Measurements from ENCODE around the gene HUWE1.
"Not testable (repeated sequence)": the region's sequence is repeated elsewhere in the genome, so short reads cannot be mapped to it uniquely, and the experiment has no call there.

The HUWE1 gene

DNA sequence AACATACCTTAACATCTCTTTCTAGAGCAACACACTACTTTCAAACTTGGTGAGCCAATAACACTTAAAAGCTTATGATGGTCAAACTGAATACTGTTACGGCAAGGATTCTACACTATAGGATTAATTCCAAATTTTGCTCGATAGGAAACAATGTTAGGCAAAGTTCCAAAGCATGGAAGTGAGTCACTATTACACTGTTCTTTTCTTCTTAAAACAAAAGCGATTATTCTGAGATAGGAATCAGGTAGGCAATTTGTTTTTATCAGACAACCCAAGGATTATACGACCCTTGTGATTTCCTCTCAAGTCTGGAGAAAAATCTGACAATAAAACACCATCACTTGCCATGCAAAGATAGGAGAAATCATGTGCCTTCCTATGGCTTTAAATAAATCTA lies 81.5 kb downstream of the HUWE1 start:
- no peak for DNase-seq

DNA sequence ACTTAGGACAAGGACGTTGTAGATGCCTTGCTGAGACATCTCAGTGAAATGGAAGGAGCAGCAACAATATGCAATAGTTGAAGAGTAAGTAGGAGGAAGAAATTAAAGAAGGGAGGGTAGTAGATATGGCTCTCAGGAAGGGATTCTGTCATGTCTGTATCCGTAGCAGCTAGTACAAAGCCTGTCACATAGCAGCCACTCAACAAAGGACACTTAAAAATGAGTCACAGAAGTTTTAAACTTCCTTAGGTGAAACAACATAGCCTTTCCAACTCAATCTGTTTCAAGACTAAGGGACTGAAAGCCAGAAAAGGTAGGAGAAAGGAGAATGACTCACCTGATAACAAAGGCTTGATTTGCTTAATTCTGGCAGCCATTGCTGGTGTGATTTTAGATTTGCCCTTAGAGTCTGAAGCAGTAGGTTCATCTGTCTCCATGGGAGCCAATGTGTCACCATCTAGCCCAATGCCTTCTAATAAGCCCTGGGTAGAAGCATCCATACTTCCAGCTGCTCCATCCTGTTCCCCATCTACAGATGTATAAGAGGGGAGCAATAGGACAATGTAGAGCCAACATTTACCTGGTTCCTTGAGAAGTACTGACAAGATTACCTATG lies 86.6 kb downstream of the HUWE1 start:
- no peak for DNase-seq

DNA sequence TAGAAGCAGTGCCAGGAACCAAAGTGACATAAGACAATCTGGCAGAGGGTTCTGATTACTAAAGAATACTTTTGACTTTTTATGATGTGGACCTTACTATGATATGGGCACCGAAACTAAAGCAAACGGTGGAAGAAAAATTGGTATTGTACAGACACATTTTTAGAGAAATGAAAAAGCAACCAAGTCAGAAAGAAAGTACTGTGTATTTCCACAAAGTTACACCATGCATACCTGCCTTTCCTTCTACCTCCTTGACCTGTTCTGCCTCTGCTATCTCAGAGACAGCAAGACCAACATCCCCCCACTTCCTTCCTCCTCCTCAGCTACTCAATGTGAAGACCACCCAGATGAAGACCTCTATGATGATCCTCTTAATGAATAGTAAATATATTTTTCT lies 88.3 kb downstream of the HUWE1 start:
- DNase-seq = no peak

DNA sequence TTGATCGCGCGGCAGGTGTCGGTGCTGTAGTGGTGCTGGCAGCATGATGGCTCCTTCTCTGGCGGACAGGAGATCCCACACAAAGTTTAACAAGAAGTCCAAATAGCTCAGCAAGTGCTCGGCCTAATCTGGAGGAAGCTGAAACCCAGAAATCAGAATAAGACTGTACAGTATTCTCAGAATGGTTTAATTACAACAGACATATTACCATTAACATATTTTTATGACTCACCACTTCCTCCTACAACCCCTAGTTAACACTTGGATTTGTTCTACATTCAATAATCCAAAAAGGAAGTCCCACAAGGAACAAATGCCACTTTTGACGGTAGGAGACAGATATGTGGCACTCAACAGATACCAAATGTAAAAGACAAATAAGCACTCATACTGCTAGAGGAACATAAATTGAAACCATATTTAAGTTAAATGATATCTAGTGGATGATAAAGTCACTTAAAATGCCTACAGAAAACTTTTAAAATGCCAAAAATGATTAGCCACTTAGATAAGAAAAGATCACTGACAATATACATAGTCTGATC lies 91.2 kb downstream of the HUWE1 start:
- no peak for DNase-seq

DNA sequence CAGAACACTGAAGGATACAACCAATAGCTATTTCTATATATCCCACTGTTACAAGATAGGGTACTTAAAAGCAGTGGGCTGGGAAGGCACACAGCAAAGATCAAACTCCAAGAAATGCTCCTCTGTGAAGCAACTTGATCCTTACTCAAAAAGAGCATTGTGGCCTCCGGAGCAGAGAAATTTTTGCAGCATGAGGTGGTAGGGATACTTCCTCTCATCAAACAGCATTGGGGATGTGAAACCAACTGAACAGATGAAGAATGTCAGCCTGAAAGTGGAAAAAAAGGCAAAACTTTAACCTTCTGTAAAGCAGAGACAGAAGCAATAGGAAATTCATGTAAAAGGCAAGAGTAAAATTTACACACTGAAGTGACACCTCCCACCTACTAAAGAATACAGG lies 92.2 kb downstream of the HUWE1 start:
- DNase-seq = no peak

DNA sequence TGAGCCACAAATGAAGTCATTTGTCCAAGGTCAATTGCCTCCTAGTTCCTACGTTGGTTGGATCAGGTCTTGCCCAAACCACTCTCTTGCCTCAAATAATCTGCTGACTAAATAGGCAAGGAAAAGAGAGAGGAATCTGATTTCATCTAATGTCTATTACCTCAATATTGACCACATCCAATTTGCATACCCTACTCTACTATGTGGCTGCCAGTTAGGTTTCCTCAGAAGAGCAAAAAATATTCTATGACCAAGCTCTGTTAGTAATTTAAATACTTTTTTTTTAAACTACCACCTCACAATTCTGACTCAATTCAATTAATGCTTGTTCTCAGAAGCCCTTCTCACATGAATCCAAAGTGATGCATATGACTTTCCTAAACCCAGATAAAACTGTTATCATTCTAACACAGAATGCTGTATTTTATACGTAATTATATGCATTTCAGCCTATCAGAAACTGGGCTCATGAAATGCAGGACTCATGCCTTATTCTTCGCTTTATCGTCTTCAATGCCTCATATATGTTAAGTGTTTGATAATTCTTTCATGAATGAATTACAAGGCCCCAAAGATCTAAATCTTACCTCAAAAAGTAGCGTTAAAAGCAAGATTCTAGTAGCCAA lies 98.6 kb downstream of the HUWE1 start:
- DNase-seq = no peak

DNA sequence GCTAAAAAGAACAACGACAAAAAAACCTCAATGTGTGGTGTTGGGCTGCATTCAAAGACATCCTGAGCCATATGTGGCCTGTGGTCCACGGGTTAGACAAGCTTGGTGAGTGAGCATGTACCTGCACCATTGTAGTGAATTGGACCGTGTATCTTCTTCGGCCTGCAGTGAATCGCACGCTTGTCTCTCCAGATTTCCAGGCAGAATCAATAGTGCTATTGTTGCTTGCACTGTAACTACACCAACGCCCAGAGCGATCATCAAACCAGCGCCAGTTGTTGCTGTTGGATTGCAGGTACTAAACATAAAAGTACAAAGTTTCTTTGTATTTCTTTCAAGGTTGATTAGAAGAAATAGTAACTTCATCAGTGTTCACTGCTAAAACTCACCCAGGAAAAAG lies 101.6 kb downstream of the HUWE1 start:
- no peak for DNase-seq

DNA sequence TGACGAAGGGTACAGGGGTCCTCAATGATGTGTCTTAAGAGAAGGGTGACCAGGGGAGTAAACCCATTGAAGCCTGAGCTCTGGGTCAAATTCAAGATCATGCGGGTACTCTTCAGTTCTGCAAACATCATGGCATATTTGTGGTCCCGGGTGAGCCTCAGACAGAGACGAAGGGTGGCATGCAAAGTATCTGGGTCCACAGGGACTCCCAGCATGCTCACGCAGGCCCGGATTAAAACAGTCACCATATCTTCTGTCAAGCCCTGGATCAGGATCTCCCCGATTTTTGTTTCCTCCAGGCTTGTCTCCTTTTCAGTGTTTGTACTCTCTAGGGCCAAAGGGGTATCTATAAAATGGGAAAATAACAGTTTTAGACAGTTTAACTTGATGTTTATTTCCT lies 102.9 kb downstream of the HUWE1 start:
- DNase-seq = no peak

DNA sequence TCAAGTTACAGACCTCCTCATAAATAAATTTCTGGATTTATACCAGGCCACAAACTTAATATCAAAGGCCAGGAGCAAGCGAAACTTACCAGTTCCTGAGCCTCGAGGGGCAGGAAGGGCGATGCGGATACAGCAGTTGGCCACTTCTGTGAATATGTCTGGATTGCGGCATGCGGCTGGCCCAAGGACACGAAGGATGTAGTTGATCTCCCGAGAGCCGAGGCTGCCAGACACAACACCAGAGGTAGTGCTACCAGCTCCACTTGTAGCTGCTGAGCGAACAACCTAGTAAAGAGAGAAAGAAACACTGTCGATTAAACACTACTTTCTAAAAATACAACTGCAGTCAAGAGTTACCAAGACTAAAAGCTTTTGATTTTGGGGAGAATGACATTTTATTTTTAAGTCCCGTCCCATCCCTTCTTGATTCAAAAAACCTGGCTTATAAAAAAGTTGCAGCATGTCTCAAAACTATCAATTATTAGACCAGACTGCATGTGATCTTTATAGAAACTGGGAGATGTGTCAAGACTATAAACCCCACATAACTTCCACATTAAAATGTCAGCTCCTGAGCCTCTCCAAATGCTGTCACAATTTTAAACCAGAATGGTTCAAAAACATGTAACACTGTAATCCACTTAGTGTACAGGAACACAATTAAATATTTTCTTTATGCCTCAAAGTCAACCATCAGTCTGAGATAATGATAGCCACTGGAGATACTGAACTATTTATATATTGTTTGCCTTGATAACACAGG lies 105.6 kb downstream of the HUWE1 start:
- DNase-seq = no peak

DNA sequence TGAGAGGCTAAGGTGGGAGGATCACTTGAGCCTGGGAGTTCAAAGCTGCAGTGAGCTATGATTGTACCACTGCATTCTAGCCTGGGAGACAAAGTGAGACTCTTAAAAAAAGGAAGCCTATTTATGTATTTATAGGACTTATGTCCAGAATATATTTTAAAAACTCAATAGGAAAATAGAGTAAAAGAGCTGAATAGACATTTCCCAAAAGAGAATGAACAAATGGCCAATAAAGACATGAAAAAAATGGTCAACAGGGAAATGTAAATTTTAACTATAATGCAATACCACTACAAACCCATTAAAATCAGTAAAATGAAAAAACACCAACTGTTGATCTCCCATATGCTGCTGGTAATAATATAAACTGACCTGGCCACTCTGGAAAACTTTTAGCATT lies 115.0 kb downstream of the HUWE1 start:
- no peak for DNase-seq

DNA sequence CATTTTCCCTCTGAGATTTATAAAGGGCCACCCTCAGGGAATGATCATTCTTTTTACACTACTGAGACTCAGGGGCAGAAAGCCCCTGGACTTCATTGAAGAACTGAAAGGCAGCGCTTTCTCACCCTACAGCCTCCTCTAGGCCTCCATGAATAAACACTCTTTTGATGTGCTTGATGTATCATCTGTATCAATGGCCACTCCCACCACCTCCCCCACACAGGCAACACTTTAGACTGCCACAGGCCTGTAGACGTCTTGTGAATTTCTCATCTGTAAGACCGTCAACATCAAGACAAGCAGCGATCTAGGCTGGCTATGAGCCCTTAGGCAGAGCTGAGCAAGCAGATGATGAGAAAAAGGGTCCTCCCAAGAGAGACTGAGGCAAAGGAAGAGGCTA lies 123.2 kb downstream of the HUWE1 start:
- DNase-seq = no peak

DNA sequence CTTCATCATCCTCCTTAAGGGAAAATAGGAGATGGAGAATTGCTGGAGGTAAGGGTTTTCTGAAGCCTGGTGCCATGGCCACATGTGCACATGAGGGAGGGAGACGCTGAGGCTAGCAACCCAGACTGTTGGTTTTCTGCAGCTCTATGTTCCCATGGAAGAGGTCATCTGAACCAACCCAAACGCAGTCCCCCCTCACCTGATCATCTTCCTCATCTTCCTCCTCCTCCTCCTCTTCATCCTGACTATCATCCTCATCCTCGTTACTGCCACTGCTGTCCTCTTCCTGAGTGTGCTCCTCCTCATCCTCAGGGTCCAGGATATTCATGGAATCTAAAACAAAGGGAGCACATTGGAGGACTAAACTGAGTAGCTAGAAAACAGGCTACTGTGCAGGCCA lies 124.6 kb downstream of the HUWE1 start:
- DNase-seq = no peak

DNA sequence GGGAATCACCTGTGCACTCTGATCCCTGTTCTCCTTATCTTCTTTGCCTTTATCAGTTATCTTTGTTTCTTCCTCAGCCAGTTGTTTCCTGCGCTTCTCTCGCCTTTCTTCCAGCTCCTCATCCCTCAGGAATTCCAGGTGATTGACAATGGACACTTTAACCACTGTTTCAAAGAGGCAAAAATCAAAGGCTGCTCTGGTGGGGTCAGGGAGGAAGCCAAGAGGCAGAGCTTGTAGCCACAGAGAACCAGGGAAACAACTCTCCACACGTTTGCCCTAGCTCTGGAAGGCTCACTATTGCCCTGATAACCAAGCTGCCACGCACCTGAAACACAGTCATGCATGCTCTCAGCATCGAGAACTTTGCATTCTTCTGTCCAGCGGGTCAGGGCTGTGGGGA lies 127.9 kb downstream of the HUWE1 start:
- DNase-seq = no peak

DNA sequence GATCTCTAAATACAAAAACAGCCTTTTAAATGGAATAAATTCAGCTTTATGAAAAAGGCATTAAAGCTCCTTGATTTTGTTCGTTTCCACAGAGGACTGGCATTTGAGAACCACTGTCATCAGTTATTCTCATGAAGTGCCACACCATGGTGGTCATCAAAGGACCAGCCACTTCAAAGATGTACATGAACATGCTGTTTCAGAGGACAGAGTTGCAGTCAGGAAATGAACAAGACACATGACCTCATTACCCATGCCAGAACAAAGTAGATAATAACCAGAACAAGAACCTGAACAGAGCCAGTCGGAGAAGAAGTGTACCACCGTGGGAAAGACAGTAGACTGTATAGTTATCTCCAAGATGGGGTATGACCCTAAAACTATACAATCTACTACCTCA lies 129.7 kb downstream of the HUWE1 start:
- no peak for DNase-seq

DNA sequence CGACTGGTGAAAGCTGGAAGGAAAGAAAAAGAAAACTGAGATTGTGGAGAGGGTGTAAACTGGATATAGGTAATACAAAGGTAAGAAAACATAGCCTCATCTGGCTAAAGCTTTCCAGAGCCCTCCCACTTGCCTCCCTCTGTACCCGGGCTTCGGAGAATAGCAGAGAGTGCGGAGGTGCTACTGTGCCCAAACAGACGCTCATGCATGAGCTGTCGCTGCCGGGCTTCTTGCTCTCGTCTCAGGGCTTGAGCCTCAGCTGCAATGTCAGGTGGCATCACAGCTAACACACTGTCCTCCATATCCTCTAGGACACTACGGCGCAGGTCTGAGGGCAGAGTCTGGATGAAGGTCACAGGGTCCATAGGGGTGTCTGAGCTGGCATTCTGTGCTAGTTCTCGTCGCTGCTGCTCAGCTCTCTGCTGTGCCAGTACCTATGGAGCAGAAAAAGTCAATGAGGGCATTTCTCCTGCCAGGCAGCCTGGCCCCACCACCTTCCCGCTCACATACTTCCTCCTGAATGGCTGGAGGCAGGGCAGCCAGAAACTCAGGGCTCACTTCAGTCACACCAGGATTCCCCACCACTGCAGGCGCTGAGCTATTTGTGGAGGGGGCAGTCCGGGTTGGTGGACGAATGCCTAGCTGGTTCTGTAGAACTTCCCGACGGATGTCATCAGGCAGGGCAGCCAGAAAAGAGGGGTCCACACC lies 135.6 kb downstream of the HUWE1 start:
- DNase-seq = no peak

DNA sequence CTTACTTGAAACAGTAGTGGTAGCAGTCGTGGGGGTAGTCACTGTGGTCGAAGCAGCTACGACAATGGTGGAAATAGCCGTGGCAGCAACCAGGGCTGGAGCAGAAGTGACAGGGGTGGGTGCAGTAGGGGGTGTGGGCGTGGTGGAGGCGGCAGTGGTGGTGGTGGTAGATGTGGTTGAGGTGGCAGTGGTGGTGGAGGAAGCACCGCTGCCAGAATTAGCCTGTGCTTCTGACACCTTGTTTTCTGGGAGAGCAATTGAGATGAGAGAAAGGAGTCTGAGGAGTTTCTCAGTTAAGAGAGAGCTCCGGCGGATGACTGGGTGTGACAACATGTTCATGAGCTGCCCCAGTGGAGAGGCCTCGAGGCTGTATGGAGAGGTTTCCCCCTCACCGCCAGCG lies 138.9 kb downstream of the HUWE1 start:
- peak; percentile 17 for DNase-seq

DNA sequence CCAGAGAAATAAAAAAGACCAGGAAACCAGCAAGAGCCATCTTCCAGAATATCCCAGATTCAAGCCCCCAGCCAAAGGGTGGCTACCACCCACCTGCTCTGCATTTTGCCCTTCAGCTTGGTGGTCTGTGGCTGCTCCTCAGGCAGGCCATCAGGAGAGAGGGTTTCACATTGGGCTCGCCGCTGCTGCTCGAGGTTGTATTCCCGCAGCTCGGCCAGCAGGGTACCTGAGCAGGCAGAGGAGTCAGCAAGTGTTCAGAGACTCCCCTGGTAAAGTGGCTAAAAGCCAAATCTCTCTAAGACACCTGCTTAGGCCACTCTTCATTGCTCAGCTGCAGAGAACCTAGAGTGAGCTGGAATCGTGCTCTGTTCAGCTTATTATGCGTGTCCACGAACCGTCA lies 141.6 kb downstream of the HUWE1 start:
- no peak for DNase-seq

DNA sequence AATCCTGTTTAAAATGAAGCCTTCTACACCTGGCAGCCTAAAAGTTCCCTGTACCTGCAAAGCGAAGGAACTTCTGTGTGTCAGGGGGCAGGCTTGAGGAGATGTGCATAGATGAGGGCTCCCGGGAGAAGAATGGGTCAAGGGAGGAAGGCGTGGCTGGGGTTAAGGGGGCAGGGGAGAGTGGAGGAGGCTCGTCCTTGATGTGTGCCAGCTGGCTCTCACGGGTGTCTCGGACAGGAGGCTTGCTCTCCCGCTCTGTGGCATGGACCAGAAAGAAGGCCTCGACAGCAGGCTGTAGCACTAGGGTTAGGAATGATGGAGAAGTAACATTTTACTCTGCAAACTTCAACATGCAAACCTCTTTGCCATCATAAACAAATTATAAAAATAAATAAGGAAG lies 147.7 kb downstream of the HUWE1 start:
- DNase-seq = no peak

DNA sequence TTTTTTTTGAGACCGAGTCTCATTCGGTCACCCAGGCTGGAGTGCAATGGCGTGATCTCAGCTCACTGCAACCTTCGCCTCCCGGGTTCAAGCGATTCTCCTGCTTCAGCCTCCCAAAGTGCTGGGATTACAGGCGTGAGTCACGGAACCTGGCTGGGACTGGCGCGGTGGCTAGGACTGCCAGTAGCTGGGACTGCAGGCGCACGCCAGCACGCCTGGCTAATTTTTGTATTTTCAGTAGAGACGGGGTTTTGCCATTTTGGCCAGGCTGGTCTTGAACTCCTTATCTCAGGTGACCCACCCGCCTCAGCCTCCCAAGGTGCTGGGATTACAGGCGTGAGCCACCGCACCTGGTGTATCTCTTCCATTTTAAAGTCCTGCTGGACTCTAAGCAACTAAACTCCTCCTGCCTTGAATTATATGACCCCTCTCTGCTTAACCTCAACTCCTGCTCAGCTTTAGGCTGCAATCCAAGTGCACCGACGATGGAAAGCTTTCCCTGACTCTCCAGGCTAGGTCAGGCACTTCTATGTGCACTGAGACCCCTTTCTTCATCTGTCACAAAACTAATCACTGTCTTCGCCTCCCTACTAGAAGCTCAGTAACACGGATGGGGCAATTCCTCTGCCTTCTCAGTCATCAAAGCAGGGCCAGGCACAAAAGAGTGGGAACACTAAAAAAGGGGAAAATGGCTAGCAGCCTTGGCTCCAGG lies 155.1 kb downstream of the HUWE1 start:
- DNase-seq = not testable (repeated sequence)

DNA sequence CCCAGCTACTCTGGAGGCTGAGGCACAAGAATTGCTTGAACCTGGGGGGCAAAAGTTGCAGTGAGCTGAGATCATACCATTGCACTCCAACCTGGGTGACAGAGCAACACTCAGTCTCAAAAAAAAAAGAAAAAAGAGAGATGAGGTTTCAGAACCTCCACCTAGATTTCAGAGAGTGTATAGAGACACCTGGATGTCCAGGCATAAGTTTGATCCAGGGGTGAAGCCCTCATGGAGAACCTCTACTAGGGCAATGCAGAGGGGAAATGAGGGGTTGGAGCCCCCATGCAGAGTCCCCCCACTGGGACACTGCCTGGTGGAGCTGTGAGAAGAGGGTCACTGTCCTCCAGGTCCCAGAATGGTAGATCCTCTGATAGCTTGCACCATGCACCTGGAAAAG lies 159.5 kb downstream of the HUWE1 start:
- no peak for DNase-seq

DNA sequence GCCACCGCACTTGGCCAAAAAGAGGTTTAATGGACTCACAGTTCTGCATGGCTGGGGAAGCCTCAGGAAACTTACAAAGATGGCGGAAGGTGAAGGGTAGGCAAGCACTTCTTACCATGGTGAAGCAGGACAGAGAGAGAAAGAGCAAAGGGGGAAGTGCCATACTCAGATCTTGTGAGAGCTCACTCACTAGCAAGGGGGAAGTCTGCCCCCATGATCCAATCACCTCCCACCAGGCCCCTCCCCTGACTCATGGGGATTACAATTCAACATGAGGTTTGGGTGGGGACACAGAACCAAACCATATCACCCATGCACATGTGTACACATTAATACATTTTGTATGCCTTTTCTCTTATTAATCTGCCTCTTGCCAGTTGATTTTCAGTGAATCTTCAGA lies 175.2 kb downstream of the HUWE1 start:
- DNase-seq = no peak

DNA sequence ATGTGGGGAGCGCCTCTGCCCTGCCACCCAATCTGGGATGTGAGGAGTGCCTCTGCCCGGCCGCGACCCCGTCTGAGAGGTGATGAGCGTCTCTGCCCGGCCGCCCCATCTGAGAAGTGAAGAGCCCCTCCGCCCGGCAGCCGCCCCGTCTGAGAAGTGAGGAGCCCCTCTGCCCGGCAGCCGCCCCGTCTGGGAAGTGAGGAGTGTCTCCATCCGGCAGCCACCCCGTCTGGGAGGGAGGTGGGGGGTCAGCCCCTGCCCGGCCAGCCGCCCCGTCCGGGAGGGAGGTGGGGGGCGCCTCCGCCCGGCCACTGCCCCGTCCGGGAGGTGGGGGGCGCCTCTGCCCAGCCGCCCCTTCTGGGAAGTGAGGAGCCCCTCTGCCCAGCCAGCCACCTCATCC lies 182.5 kb downstream of the HUWE1 start:
- DNase-seq = not testable (repeated sequence)

DNA sequence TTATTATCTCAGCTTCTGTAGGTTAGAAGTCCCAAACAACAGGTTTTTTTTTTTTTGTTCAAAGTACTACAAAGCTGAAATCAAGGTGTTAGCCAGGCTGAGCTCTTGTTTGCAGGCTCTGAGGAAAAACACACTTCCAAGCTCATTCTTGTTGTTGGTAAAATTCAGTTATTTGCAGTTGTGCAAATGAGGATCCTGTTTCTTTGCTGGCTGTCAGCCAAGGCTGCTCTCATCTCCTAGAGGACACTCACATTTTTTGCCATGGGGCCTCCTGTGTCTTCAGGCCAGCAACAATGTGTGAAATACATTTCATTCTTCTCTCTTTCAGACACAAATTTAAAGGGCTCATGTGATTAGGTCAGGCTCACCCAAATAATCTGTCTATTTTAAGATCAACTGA lies 192.1 kb downstream of the HUWE1 start:
- no peak for DNase-seq

All from activated CD4-positive, alpha-beta T cell treated with anti-CD3 and anti-CD28 coated beads, Interleukin-2, Interleukin-6, amounts not matched to agents 100 ng/mL and 50 ng/mL, durations not matched to agents 16 hours and 8 hours (primary cell).